ENCODE measurements around the gene ZNF575.

The ZNF575 gene

GRCh38 chr19:43574424-43575155 lies 41.6 kb downstream of the ZNF575 start (continued):
- TF ChIP-seq SCRT2 (tag by site-specific recombination; IDR thresholded peaks at IDR 0.05) (peak; percentile 88), ZIC2 (tag by site-specific recombination; IDR thresholded peaks at IDR 0.05) (0 out of 2 replicates have a peak, but pooled peaks have one; percentile 11), MZF1 (tag by site-specific recombination; IDR thresholded peaks at IDR 0.05; ENCODE audit: borderline replicate concordance) (0 out of 2 replicates have a peak, but pooled peaks have one; percentile 23), ZBTB6 (tag by site-specific recombination; IDR thresholded peaks at IDR 0.05) (no peak)

- Histone ChIP-seq H3K4me1 (ENCODE audit: control insufficient read depth, insufficient read depth, low read length) (peaks cover 39% of the 10 kb centered on the region), H3K4me3 (ENCODE audit: low read depth, low read length) (peak within 1 kb of the TSS; percentile 73)
- TF ChIP-seq ZNF223 (tag by site-specific recombination; IDR thresholded peaks at IDR 0.05) (no peak), ZNF777 (tag by site-specific recombination; IDR thresholded peaks at IDR 0.05; ENCODE audit: borderline replicate concordance) (0 out of 2 replicates have a peak, but pooled peaks have one; percentile 69), ZNF530 (tag by site-specific recombination; IDR thresholded peaks at IDR 0.05; ENCODE audit: low read depth) (no peak), ZBTB7A (tag by site-specific recombination; IDR thresholded peaks at IDR 0.05; ENCODE audit: low read depth) (peak; percentile 62; the same call in 1 of the 2 replicates), ZNF24 (tag by site-specific recombination; IDR thresholded peaks at IDR 0.05) (0 out of 2 replicates have a peak, but pooled peaks have one; percentile 29), ZNF394 (tag by site-specific recombination; IDR thresholded peaks at IDR 0.05; ENCODE audit: borderline replicate concordance) (no peak; the same call in 1 of the 2 replicates), ZNF202 (tag by site-specific recombination; IDR thresholded peaks at IDR 0.05; ENCODE audit: borderline replicate concordance) (no peak), CTCF (tag by site-specific recombination; IDR thresholded peaks at IDR 0.05) (0 out of 2 replicates have a peak, but pooled peaks have one; percentile 27), ZBTB8A (tag by site-specific recombination; IDR thresholded peaks at IDR 0.05) (no peak), KLF7 (tag by site-specific recombination; IDR thresholded peaks at IDR 0.05; ENCODE audit: borderline replicate concordance) (0 out of 2 replicates have a peak, but pooled peaks have one; percentile 59), KLF1 (tag by site-specific recombination; IDR thresholded peaks at IDR 0.05) (peak; percentile 54; the same call in 1 of the 2 replicates), ZNF701 (tag by site-specific recombination; IDR thresholded peaks at IDR 0.05) (peak; percentile 92), ZNF501 (tag by site-specific recombination; IDR thresholded peaks at IDR 0.05) (peak; percentile 55; the same call in 1 of the 2 replicates), ZBTB26 (tag by site-specific recombination; optimal IDR thresholded peaks at IDR 0.05) (peak; percentile 75), YY1 (tag by site-specific recombination; IDR thresholded peaks at IDR 0.05) (peak; percentile 71), SP2 (tag by site-specific recombination; IDR thresholded peaks at IDR 0.05) (peak; percentile 91), ZNF132 (tag by site-specific recombination; IDR thresholded peaks at IDR 0.05; ENCODE audit: borderline replicate concordance) (no peak), ZNF114 (tag by site-specific recombination; IDR thresholded peaks at IDR 0.05) (no peak), ZFHX2 (tag by site-specific recombination; conservative IDR thresholded peaks at IDR 0.05) (peak; percentile 88), ZNF558 (tag by site-specific recombination; IDR thresholded peaks at IDR 0.05) (peak; percentile 33; the same call in 1 of the 2 replicates), ZSCAN5A (tag by site-specific recombination; IDR thresholded peaks at IDR 0.05) (no peak), INSM2 (tag by site-specific recombination; IDR thresholded peaks at IDR 0.05) (no peak), IKZF3 (tag by site-specific recombination; IDR thresholded peaks at IDR 0.05) (peak; percentile 62)
Measured at GRCh38 chr19:43575156-43575950, 42.4 kb downstream of the ZNF575 start, which contains the start of the genes PINLYP and XRCC1. TSS of gene PINLYP (plus strand) at chr19:43575801. CDS start at chr19:43577192, 1,391 bp downstream. TSS of gene XRCC1 (minus strand) at chr19:43575527. CDS start at chr19:43575458, 69 bp downstream.

More at GRCh38 chr19:43575156-43575950, 42.4 kb downstream of the ZNF575 start, which contains the start of the genes PINLYP and XRCC1:
- CTCF ChIA-PET: interaction anchor here (0.5 to 12.5 kb wide), 11 partner anchors 20 to 243 kb away, joined by 3 to 167 read pairs (median 4); partner anchors contain the start of gene IRGQ
- Histone ChIP-seq H3K27ac (ENCODE audit: extremely low read depth, low read depth, low read length) (peak within 1 kb of the TSS; percentile 80), H3K9me3 (ENCODE audit: control insufficient read depth, insufficient read depth, low read depth, low read length) (no peaks in the 10 kb centered on the region), H3K36me3 (ENCODE audit: control insufficient read depth in 2 of 2, insufficient read depth in 1 of 2, low read length in 2 of 2) (peaks cover 18 to 36% of the 10 kb centered on the region in 2 experiments)
- POLR2A ChIA-PET: interaction anchor here (0.7 to 2.9 kb wide), 7 partner anchors 12 to 179 kb away, joined by 3 to 23 read pairs (median 4); partner anchors contain the start of genes IRGQ, SMG9 and ZNF576

Measured in HEK293 (cell line).